Measurements from ENCODE around the gene C9orf153.
"Not testable (repeated sequence)": the region's sequence is repeated elsewhere in the genome, so short reads cannot be mapped to it uniquely, and the experiment has no call there.

C9orf153 gene

GRCh38 chr9:86262492-86262891, 3.0 kb upstream of the C9orf153 start:
- DNase-seq = no peak

- DNase-seq = no peak
These were observed 2.1 kb downstream of the C9orf153 start for GRCh38 chr9:86257391-86257790.

- DNase-seq = no peak
These were observed 2.8 kb downstream of the C9orf153 start for GRCh38 chr9:86256653-86257052.

- no peak for DNase-seq
These were observed 5.9 kb downstream of the C9orf153 start for GRCh38 chr9:86253577-86253976.

- no peak for DNase-seq
These were observed 6.6 kb downstream of the C9orf153 start for GRCh38 chr9:86252870-86253269.

- no peak for DNase-seq
These were observed 9.3 kb downstream of the C9orf153 start for GRCh38 chr9:86250123-86250522.

- no peak for DNase-seq
These were observed 10.7 kb downstream of the C9orf153 start for GRCh38 chr9:86248746-86249145.

- DNase-seq = no peak
These were observed 12.7 kb downstream of the C9orf153 start for GRCh38 chr9:86246752-86247161.

GRCh38 chr9:86242071-86242470, 17.4 kb downstream of the C9orf153 start:
- no peak for DNase-seq

- DNase-seq = no peak
These were observed 18.2 kb downstream of the C9orf153 start for GRCh38 chr9:86241216-86241615.

- DNase-seq = no peak
These were observed 20.3 kb downstream of the C9orf153 start for GRCh38 chr9:86238861-86239770.

GRCh38 chr9:86230858-86231257, 28.6 kb downstream of the C9orf153 start:
- DNase-seq = no peak

GRCh38 chr9:86222667-86223066, 36.8 kb downstream of the C9orf153 start:
- DNase-seq = no peak

- DNase-seq = no peak
These were observed 39.9 kb downstream of the C9orf153 start for GRCh38 chr9:86219606-86220005.

- no peak for DNase-seq
These were observed 42.2 kb downstream of the C9orf153 start for GRCh38 chr9:86217076-86217755.

- no peak for DNase-seq
These were observed 52.3 kb downstream of the C9orf153 start for GRCh38 chr9:86207193-86207592.

- DNase-seq = peak; percentile 14
These were observed 57.0 kb downstream of the C9orf153 start for GRCh38 chr9:86202338-86202882.

GRCh38 chr9:86201474-86202337, 57.8 kb downstream of the C9orf153 start:
- DNase-seq = no peak

- DNase-seq = no peak
These were observed 58.8 kb downstream of the C9orf153 start for GRCh38 chr9:86200599-86201162.

- no peak for DNase-seq
These were observed 66.4 kb downstream of the C9orf153 start for GRCh38 chr9:86193088-86193487.

- DNase-seq = not testable (repeated sequence)
These were observed 68.8 kb downstream of the C9orf153 start for GRCh38 chr9:86190700-86191099.

- no peak for DNase-seq
These were observed 72.3 kb downstream of the C9orf153 start for GRCh38 chr9:86187121-86187520.

GRCh38 chr9:86186696-86187095, 72.8 kb downstream of the C9orf153 start:
- no peak for DNase-seq
